SH-SY5Y (cell line): ENCODE results near the gene ASB2.

Experiments
- GATA2 ChIP-seq: IDR thresholded peaks from 2 replicates; pipeline ENCODE4 v1.6.1; 2011; ENCODE audit warnings: mild to moderate bottlenecking, low read depth, low read length
- GATA3 ChIP-seq: IDR thresholded peaks from 2 replicates; pipeline ENCODE4 v1.6.1; 2011; ENCODE audit warnings: low read depth, mild to moderate bottlenecking, low read length, moderate library complexity

DNA sequence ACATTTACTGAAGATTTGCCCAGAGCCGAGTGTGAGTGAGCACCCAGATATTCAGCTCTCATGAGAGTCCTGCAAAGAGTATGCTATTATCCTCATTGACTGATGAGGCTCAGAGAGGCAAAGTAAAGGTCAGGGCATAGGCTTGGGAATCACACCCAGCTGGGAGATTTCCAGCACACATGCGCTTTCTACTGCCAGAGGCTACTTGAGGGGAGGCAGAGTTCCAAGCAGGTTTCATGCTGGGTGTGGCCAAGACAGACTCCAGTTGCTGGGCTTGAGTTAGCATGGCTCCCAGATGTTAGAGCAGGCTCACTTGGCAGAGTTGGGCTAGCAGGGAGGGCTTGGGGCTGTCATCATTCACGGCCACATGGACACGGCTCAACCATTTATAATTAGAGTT lies 63.6 kb downstream of the ASB2 start:
- no peak for TF ChIP-seq GATA2
- no peak for TF ChIP-seq GATA3
